ENCODE data around the gene RASAL1. TPM values are rescaled to one million over a fixed set of nuclear protein-coding genes. Genes with fewer than 3 reads are reported as not detected.

RASAL1 gene
- total and polyA plus RNA-seq, 2 donors (not counting 1 experiment from before 2014, with no cell fraction given) = not detected

- Histone ChIP-seq H2AFZ (ENCODE audit: low read length) (no peak overlapping the region), H3K9ac (ENCODE audit: insufficient read depth, low read length) (no peak overlapping the region), H3K9me3 (ENCODE audit: control insufficient read depth, insufficient read depth, low read depth, low read length) (no peaks in the 10 kb centered on the region), H3K4me1 (ENCODE audit: control insufficient read depth, extremely low read depth, insufficient read depth, low read length) (no peaks in the 10 kb centered on the region), H3K4me3 (replicated peaks in 1 of 4; ENCODE audit: control extremely low read depth in 1 of 4, insufficient read depth in 1 of 4, low read depth in 3 of 4, low read length in 4 of 4) (no peak overlapping the region), H4K20me1 (ENCODE audit: control insufficient read depth, extremely low read depth, insufficient read depth, low read length) (no peaks in the 10 kb centered on the region), H3K4me2 (ENCODE audit: extremely low read depth, insufficient read depth, low read length) (no peak overlapping the region), H3K27me3 (ENCODE audit: control insufficient read depth, insufficient read depth, low read length) (no peaks in the 10 kb centered on the region), H3K36me3 (ENCODE audit: control insufficient read depth, insufficient read depth, low read length) (no peaks in the 10 kb centered on the region), H3K27ac (ENCODE audit: insufficient read depth, low read length) (no peak overlapping the region), H3K79me2 (ENCODE audit: control insufficient read depth, insufficient read depth, low read length) (no peaks in the 10 kb centered on the region)
- TF ChIP-seq CTCF (conservative IDR thresholded peaks at IDR 0.05 in 1 of 2, IDR thresholded peaks at IDR 0.05 in 1 of 2; ENCODE audit: low read depth in 1 of 2, low read length in 2 of 2) = no peak
- no peak for TF ChIP-seq EZH2 (IDR thresholded peaks at IDR 0.05; ENCODE audit: low read length, missing control alignments)
- DNase-seq (ENCODE audit: low read depth in 2 of 2) = no peak
Measured at GRCh38 chr12:113088971-113089756, 46.4 kb downstream of the RASAL1 start.

GRCh38 chr12:113088037-113088436, 47.5 kb downstream of the RASAL1 start:
- Histone ChIP-seq H3K9me3 (ENCODE audit: control insufficient read depth, insufficient read depth, low read depth, low read length) (no peaks in the 10 kb centered on the region), H3K4me1 (ENCODE audit: control insufficient read depth, extremely low read depth, insufficient read depth, low read length) (no peaks in the 10 kb centered on the region), H3K36me3 (ENCODE audit: control insufficient read depth, insufficient read depth, low read length) (no peaks in the 10 kb centered on the region), H3K4me2 (ENCODE audit: extremely low read depth, insufficient read depth, low read length) (no peak overlapping the region), H3K27me3 (ENCODE audit: control insufficient read depth, insufficient read depth, low read length) (no peaks in the 10 kb centered on the region), H2AFZ (ENCODE audit: low read length) (no peak overlapping the region), H3K9ac (ENCODE audit: insufficient read depth, low read length) (no peak overlapping the region), H3K79me2 (ENCODE audit: control insufficient read depth, insufficient read depth, low read length) (no peaks in the 10 kb centered on the region), H3K4me3 (replicated peaks in 1 of 4; ENCODE audit: control extremely low read depth in 1 of 4, insufficient read depth in 1 of 4, low read depth in 3 of 4, low read length in 4 of 4) (no peak overlapping the region), H3K27ac (ENCODE audit: insufficient read depth, low read length) (no peak overlapping the region), H4K20me1 (ENCODE audit: control insufficient read depth, extremely low read depth, insufficient read depth, low read length) (no peaks in the 10 kb centered on the region)
- no peak for DNase-seq (ENCODE audit: low read depth in 2 of 2)
- TF ChIP-seq EZH2 (IDR thresholded peaks at IDR 0.05; ENCODE audit: low read length, missing control alignments) (no peak), CTCF (conservative IDR thresholded peaks at IDR 0.05 in 1 of 2, IDR thresholded peaks at IDR 0.05 in 1 of 2; ENCODE audit: low read depth in 1 of 2, low read length in 2 of 2) (no peak)

GRCh38 chr12:113087193-113087592, 48.4 kb downstream of the RASAL1 start:
- H3K79me2 ChIP-seq (ENCODE audit: control insufficient read depth, insufficient read depth, low read length) = no peaks in the 10 kb centered on the region
- DNase-seq (ENCODE audit: low read depth in 2 of 2) = no peak
- H2AFZ ChIP-seq (ENCODE audit: low read length) = no peak overlapping the region
- no peaks in the 10 kb centered on the region for H3K4me1 ChIP-seq (ENCODE audit: control insufficient read depth, extremely low read depth, insufficient read depth, low read length)
- H3K9ac ChIP-seq (ENCODE audit: insufficient read depth, low read length) = no peak overlapping the region
- no peaks in the 10 kb centered on the region for H3K27me3 ChIP-seq (ENCODE audit: control insufficient read depth, insufficient read depth, low read length)
- H3K27ac ChIP-seq (ENCODE audit: insufficient read depth, low read length) = no peak overlapping the region
- H3K9me3 ChIP-seq (ENCODE audit: control insufficient read depth, insufficient read depth, low read depth, low read length) = no peaks in the 10 kb centered on the region
- H3K36me3 ChIP-seq (ENCODE audit: control insufficient read depth, insufficient read depth, low read length) = no peaks in the 10 kb centered on the region
- H3K4me3 ChIP-seq (replicated peaks in 1 of 4; ENCODE audit: control extremely low read depth in 1 of 4, insufficient read depth in 1 of 4, low read depth in 3 of 4, low read length in 4 of 4) = no peak overlapping the region
- no peak for TF ChIP-seq CTCF (conservative IDR thresholded peaks at IDR 0.05 in 1 of 2, IDR thresholded peaks at IDR 0.05 in 1 of 2; ENCODE audit: low read depth in 1 of 2, low read length in 2 of 2)
- TF ChIP-seq EZH2 (IDR thresholded peaks at IDR 0.05; ENCODE audit: low read length, missing control alignments) = no peak
- no peak overlapping the region for H3K4me2 ChIP-seq (ENCODE audit: extremely low read depth, insufficient read depth, low read length)
- no peaks in the 10 kb centered on the region for H4K20me1 ChIP-seq (ENCODE audit: control insufficient read depth, extremely low read depth, insufficient read depth, low read length)

Measured in fibroblast of lung (primary cell).